Measurements from ENCODE around the gene UGT1A5. TPM values are rescaled to one million over a fixed set of nuclear protein-coding genes. Genes with fewer than 3 reads are reported as not detected.

The UGT1A5 gene
- total RNA-seq, 1 donor: not detected

- no peak overlapping the region for H3K27ac ChIP-seq (ENCODE audit: low read depth, low read length)
- H3K9me3 ChIP-seq (ENCODE audit: low read depth, low read length): peaks cover 3% of the 10 kb centered on the region
- no peaks in the 10 kb centered on the region for H4K20me1 ChIP-seq (ENCODE audit: insufficient read depth, low read length)
- no peak overlapping the region for H3K4me2 ChIP-seq (ENCODE audit: insufficient read depth, low read length)
- H3K4me3 ChIP-seq (ENCODE audit: insufficient read depth, low read length): no peak overlapping the region
- no peaks in the 10 kb centered on the region for H3K27me3 ChIP-seq (ENCODE audit: insufficient read depth, low read length)
- no peaks in the 10 kb centered on the region for H3K36me3 ChIP-seq (ENCODE audit: insufficient read depth, low read length)
- H3K4me1 ChIP-seq (ENCODE audit: insufficient read depth, low read length): no peaks in the 10 kb centered on the region
- no peak overlapping the region for H2AFZ ChIP-seq (ENCODE audit: low read length)
- no peak for TF ChIP-seq CTCF (IDR thresholded peaks at IDR 0.05; ENCODE audit: extremely low read depth, low read depth, low read length)
- H3K79me2 ChIP-seq (ENCODE audit: insufficient read depth, low read length): no peaks in the 10 kb centered on the region
- DNase-seq (ENCODE audit: insufficient read length, low spot score, missing footprints): no peak
These were observed 67.0 kb downstream of the UGT1A5 start for GRCh38 chr2:233779722-233780121.

GRCh38 chr2:233780771-233781170, 68.1 kb downstream of the UGT1A5 start:
- Histone ChIP-seq H3K9me3 (ENCODE audit: low read depth, low read length) (peaks cover 3% of the 10 kb centered on the region), H4K20me1 (ENCODE audit: insufficient read depth, low read length) (no peaks in the 10 kb centered on the region), H2AFZ (ENCODE audit: low read length) (no peak overlapping the region), H3K4me1 (ENCODE audit: insufficient read depth, low read length) (no peaks in the 10 kb centered on the region), H3K36me3 (ENCODE audit: insufficient read depth, low read length) (no peaks in the 10 kb centered on the region), H3K79me2 (ENCODE audit: insufficient read depth, low read length) (no peaks in the 10 kb centered on the region), H3K4me3 (ENCODE audit: insufficient read depth, low read length) (no peak overlapping the region), H3K27ac (ENCODE audit: low read depth, low read length) (no peak overlapping the region), H3K27me3 (ENCODE audit: insufficient read depth, low read length) (no peaks in the 10 kb centered on the region), H3K4me2 (ENCODE audit: insufficient read depth, low read length) (no peak overlapping the region)
- TF ChIP-seq CTCF (IDR thresholded peaks at IDR 0.05; ENCODE audit: extremely low read depth, low read depth, low read length): no peak
- DNase-seq (ENCODE audit: insufficient read length, low spot score, missing footprints): no peak

GRCh38 chr2:233789554-233789953, 76.8 kb downstream of the UGT1A5 start:
- H3K79me2 ChIP-seq (ENCODE audit: insufficient read depth, low read length): no peaks in the 10 kb centered on the region
- DNase-seq (ENCODE audit: insufficient read length, low spot score, missing footprints): no peak
- no peak for TF ChIP-seq CTCF (IDR thresholded peaks at IDR 0.05; ENCODE audit: extremely low read depth, low read depth, low read length)
- H3K27me3 ChIP-seq (ENCODE audit: insufficient read depth, low read length): no peaks in the 10 kb centered on the region
- H2AFZ ChIP-seq (ENCODE audit: low read length): no peak overlapping the region
- no peak overlapping the region for H3K4me2 ChIP-seq (ENCODE audit: insufficient read depth, low read length)
- no peak overlapping the region for H3K27ac ChIP-seq (ENCODE audit: low read depth, low read length)
- H3K9me3 ChIP-seq (ENCODE audit: low read depth, low read length): no peaks in the 10 kb centered on the region
- no peaks in the 10 kb centered on the region for H3K4me1 ChIP-seq (ENCODE audit: insufficient read depth, low read length)
- no peaks in the 10 kb centered on the region for H3K36me3 ChIP-seq (ENCODE audit: insufficient read depth, low read length)
- H3K4me3 ChIP-seq (ENCODE audit: insufficient read depth, low read length): no peak overlapping the region
- H4K20me1 ChIP-seq (ENCODE audit: insufficient read depth, low read length): no peaks in the 10 kb centered on the region

- H3K9me3 ChIP-seq (ENCODE audit: low read depth, low read length): no peaks in the 10 kb centered on the region
- H3K27me3 ChIP-seq (ENCODE audit: insufficient read depth, low read length): no peaks in the 10 kb centered on the region
- no peak overlapping the region for H3K4me2 ChIP-seq (ENCODE audit: insufficient read depth, low read length)
- no peak for TF ChIP-seq CTCF (IDR thresholded peaks at IDR 0.05; ENCODE audit: extremely low read depth, low read depth, low read length)
- H3K27ac ChIP-seq (ENCODE audit: low read depth, low read length): no peak overlapping the region
- H3K36me3 ChIP-seq (ENCODE audit: insufficient read depth, low read length): no peaks in the 10 kb centered on the region
- H3K4me1 ChIP-seq (ENCODE audit: insufficient read depth, low read length): no peaks in the 10 kb centered on the region
- H2AFZ ChIP-seq (ENCODE audit: low read length): no peak overlapping the region
- H3K4me3 ChIP-seq (ENCODE audit: insufficient read depth, low read length): no peak overlapping the region
- no peaks in the 10 kb centered on the region for H3K79me2 ChIP-seq (ENCODE audit: insufficient read depth, low read length)
- DNase-seq (ENCODE audit: insufficient read length, low spot score, missing footprints): no peak
- H4K20me1 ChIP-seq (ENCODE audit: insufficient read depth, low read length): no peaks in the 10 kb centered on the region
These were observed 78.6 kb downstream of the UGT1A5 start for GRCh38 chr2:233791151-233791882.
